ENCODE measurements around the gene SARNP.

- TF ChIP-seq SIN3A (IDR thresholded peaks at IDR 0.05; ENCODE audit: borderline replicate concordance, insufficient read depth, low read length) (no peak), POLR2AphosphoS5 (IDR thresholded peaks at IDR 0.05; ENCODE audit: low read depth, low read length) (no peak)
These were observed 79.2 kb downstream of the SARNP start for GRCh38 chr12:55738123-55739024.
